ENCODE data around the gene PXDC1.

Gene PXDC1

DNA sequence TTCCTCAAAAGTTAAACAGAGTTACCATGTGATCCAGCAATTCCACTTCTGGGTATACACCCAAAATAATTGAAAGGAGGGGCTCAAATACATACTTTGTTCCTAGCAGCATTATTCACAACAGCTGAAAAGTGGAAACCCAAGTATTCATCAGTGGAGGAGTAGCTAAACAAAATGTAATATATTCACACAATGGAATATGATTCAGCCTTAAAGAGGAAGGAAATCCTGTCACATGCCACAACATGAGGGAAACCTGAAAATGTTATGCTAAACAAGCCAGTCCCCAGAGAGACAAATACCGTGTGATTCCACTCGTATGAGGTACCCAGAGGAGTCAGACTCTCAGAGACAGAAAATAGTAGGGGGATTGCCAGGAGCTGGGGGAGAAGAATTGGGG, 44.5 kb downstream of the PXDC1 start:
- DNase-seq (ENCODE audit: low read depth) = no peak
- no peak overlapping the region for H3K4me3 ChIP-seq (ENCODE audit: low read depth, low read length)
- no peak for TF ChIP-seq MYC (IDR thresholded peaks at IDR 0.05; ENCODE audit: low read depth, low read length)
- TF ChIP-seq, protein P1, sequence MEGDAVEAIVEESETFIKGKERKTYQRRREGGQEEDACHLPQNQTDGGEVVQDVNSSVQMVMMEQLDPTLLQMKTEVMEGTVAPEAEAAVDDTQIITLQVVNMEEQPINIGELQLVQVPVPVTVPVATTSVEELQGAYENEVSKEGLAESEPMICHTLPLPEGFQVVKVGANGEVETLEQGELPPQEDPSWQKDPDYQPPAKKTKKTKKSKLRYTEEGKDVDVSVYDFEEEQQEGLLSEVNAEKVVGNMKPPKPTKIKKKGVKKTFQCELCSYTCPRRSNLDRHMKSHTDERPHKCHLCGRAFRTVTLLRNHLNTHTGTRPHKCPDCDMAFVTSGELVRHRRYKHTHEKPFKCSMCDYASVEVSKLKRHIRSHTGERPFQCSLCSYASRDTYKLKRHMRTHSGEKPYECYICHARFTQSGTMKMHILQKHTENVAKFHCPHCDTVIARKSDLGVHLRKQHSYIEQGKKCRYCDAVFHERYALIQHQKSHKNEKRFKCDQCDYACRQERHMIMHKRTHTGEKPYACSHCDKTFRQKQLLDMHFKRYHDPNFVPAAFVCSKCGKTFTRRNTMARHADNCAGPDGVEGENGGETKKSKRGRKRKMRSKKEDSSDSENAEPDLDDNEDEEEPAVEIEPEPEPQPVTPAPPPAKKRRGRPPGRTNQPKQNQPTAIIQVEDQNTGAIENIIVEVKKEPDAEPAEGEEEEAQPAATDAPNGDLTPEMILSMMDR (IDR thresholded peaks at IDR 0.05; ENCODE audit: low read depth, low read length) = no peak
- TF ChIP-seq, protein P2, sequence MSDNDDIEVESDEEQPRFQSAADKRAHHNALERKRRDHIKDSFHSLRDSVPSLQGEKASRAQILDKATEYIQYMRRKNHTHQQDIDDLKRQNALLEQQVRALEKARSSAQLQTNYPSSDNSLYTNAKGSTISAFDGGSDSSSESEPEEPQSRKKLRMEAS (IDR thresholded peaks at IDR 0.05; ENCODE audit: low read depth, low read length) = no peak
- no peak for TF ChIP-seq POLR2A (IDR thresholded peaks at IDR 0.05; ENCODE audit: extremely low read depth, insufficient read length)

DNA sequence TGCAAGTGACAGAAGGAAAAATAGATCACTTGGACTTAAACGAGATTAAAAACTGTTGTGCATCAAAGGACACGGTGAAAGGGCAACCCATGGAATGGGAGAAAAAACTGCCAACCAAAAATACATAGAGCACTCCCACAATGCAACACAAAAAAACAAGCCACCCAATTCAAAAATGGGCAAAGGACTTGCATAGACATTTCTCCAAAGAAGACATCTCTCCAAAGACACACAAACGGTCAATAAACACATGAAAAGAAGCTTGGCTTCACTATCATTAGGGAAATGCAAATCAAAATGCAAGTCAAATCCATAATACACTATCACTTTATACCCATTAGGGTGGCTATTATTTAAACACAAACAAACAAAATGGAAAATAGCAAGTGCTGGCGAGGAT, 45.0 kb downstream of the PXDC1 start:
- DNase-seq (ENCODE audit: low read depth) = no peak
- TF ChIP-seq, protein P1 (IDR thresholded peaks at IDR 0.05; ENCODE audit: low read depth, low read length) = no peak
- H3K4me3 ChIP-seq (ENCODE audit: low read depth, low read length) = no peak overlapping the region

DNA sequence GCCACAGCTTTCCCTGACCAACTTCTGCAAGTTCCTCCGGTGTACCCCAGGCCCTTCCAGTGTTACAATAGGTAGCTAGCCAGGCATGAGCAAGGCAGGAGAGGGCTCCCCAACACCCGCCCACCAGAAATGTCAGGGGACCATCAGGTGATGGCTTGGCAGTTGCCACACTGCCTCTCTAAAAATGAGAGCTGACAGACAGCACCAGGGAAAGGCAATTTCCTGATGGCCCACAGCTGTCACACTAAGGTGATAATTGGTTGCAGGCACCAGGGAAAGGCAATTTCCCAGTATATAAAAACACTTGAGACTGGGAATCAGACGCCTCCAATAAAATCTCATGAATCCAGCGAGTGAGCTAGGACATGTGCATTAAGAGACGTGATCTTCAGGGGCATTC, 49.9 kb downstream of the PXDC1 start:
- no peak for DNase-seq (ENCODE audit: low read depth)
- no peak overlapping the region for H3K4me3 ChIP-seq (ENCODE audit: low read depth, low read length)
- TF ChIP-seq MYC (IDR thresholded peaks at IDR 0.05; ENCODE audit: low read depth, low read length) = no peak

DNA sequence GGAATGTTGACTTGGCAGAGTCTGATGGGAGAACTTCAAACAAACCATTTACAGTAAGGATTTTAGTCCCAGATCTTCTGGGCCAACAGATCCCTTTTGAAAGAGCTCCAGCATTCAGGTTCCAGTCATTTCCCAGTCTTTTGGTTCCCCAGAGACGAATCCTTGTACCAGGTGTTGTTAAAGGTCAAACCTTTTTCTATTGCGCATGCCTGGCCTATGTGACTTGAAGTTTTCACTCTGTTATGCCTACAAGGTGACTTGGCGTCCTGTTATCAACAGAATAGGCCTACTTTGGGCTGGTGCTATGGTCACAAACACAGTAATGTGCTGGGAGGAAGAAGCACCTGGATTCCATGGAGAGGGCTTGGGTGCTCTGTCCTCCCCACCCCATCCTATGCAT, 52.3 kb downstream of the PXDC1 start:
- no peak for DNase-seq (ENCODE audit: low read depth)
- TF ChIP-seq POLR2A (IDR thresholded peaks at IDR 0.05; ENCODE audit: extremely low read depth, insufficient read length) (no peak), MYC (IDR thresholded peaks at IDR 0.05; ENCODE audit: low read depth, low read length) (no peak)
- TF ChIP-seq, protein P2 (IDR thresholded peaks at IDR 0.05; ENCODE audit: low read depth, low read length) = no peak
- TF ChIP-seq, protein P1 (IDR thresholded peaks at IDR 0.05; ENCODE audit: low read depth, low read length) = no peak
- no peak overlapping the region for H3K4me3 ChIP-seq (ENCODE audit: low read depth, low read length)

DNA sequence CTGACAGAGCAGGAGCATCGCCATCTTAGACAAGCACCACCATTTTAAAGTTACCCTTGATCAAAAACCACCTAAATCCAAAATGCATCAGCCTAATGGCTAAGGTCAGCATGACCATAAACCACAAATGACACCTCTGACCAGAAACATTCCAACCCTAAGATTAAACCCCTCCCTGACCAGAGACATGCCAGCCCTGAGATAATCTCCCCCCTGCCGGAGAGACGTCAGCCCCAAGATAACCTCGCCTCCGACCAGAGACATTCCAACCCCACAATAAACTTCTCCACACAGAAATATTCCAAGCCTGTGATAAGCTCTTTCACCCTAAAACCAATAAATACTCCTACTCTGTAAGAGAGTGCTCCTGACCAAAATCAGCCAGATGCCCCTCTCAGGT, 53.5 kb downstream of the PXDC1 start:
- TF ChIP-seq, protein P2 (IDR thresholded peaks at IDR 0.05; ENCODE audit: low read depth, low read length) = no peak
- TF ChIP-seq POLR2A (IDR thresholded peaks at IDR 0.05; ENCODE audit: extremely low read depth, insufficient read length) = no peak
- TF ChIP-seq MYC (IDR thresholded peaks at IDR 0.05; ENCODE audit: low read depth, low read length) = no peak
- DNase-seq (ENCODE audit: low read depth) = no peak
- H3K4me3 ChIP-seq (ENCODE audit: low read depth, low read length) = no peak overlapping the region

DNA sequence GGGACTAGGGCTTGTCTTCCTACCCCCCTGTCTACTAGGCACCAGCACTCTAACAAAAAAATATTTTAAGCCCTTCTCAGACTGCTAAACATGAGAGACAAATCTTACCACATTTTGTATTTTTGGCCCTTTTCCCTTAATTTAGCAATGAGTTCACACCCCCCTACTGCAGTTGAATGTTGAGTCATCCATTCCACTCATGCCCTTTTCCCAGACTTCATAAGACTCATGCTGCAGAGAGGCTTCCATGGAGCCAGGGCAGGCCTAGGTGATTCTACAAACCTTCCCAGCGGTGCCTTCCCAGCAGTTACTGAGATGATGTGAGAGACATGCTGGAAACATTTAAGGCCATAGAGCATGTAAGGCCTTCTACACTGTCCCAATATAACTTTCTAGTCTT, 53.9 kb downstream of the PXDC1 start:
- no peak for DNase-seq (ENCODE audit: low read depth)
- TF ChIP-seq POLR2A (IDR thresholded peaks at IDR 0.05; ENCODE audit: extremely low read depth, insufficient read length) (no peak), MYC (IDR thresholded peaks at IDR 0.05; ENCODE audit: low read depth, low read length) (no peak)
- TF ChIP-seq, protein P2 (IDR thresholded peaks at IDR 0.05; ENCODE audit: low read depth, low read length) = no peak
- TF ChIP-seq, protein P1 (IDR thresholded peaks at IDR 0.05; ENCODE audit: low read depth, low read length) = no peak
- H3K4me3 ChIP-seq (ENCODE audit: low read depth, low read length) = no peak overlapping the region

DNA sequence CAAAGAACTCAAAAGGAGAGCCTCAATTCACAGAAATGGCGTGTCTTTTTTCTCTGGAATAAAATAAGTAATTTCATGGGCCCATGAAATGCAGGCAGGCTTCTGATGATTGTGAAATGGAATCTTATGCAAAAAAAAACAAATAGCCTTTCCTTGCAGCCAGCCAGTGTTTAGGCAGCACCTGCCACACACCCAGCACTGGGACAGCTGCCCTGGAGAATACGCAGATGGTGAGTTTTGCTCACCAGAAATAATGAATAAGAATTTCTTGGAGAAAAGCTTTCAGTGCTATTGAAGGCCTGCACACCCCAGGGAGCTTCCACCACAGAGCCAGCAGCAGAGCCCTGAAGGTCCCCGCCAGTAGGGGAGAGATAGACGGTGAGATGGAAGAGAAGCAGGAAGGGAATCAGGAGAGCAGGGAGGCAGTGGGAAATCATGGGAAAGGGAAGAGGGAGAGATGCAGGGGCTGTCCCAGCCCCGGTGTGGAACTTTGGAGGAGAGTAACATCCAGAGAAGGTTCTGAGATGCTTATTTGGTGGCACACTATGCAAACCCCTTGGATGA, 54.9 kb downstream of the PXDC1 start:
- TF ChIP-seq, protein P2 (IDR thresholded peaks at IDR 0.05; ENCODE audit: low read depth, low read length) = no peak
- no peak for TF ChIP-seq POLR2A (IDR thresholded peaks at IDR 0.05; ENCODE audit: extremely low read depth, insufficient read length)
- no peak for TF ChIP-seq MYC (IDR thresholded peaks at IDR 0.05; ENCODE audit: low read depth, low read length)
- TF ChIP-seq, protein P1 (IDR thresholded peaks at IDR 0.05; ENCODE audit: low read depth, low read length) = no peak
- H3K4me3 ChIP-seq (ENCODE audit: low read depth, low read length) = no peak overlapping the region
- DNase-seq (ENCODE audit: low read depth) = no peak

Data from NB4 (cell line).